GM21423 (cell line): ENCODE data around the gene THG1L.
A peak's percentile ranks its signal among the peaks of the same experiment; 100 is the strongest.
"Not testable (repeated sequence)": the region's sequence is repeated elsewhere in the genome, so short reads cannot be mapped to it uniquely, and the experiment has no call there.

ENCODE experiments used
- ATAC-seq: cut with Tn5 transposase; IDR thresholded peaks from one replicate; pipeline ENCODE4 v1.9.1; 2021; ENCODE audit warnings: mild to moderate bottlenecking, moderate library complexity; ENCODE audit not compliant: unreplicated experiment

The THG1L gene

DNA sequence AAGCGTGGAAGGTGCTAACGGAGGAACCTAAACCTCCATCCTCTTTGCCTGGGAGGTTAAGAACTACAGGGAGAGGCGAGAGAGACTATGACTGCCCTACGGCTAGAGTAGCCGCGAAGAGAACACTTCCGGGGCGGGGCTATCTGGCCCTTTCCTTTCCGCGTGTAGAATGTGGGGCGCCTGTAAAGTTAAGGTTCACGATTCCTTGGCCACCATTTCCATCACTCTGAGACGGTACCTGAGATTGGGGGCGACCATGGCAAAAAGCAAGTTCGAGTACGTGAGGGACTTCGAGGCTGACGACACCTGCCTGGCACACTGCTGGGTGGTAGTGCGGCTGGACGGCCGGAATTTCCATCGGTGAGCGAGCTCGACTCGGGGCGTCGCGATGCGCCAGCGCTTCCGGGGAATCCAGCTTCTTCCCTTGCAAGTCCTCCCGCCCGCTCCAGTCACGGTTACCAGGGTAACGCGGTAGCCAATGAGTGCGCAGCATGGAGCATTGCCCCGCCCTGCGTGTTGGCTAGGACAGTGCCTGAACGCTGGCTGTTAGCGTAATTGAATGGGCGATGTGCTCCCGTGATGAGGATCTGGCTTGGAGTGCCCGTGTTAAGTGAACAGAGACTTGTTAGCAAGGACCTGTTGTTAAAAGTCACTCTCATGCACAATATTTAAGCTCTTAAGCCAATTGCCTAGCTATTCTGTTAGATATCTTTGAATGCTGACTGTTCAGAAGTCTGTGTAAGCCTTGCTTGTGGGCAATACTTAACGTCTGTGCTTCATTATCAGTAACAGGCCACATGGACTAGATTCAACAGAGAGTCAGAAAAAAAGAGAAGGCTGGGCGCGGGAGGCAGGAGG, at the start of gene THG1L:
TSS of gene THG1L (plus strand) at position 149 of the 858 bp plus-strand sequence. CDS start at position 170, 21 bp downstream.
- ATAC-seq: peak; percentile 95

DNA sequence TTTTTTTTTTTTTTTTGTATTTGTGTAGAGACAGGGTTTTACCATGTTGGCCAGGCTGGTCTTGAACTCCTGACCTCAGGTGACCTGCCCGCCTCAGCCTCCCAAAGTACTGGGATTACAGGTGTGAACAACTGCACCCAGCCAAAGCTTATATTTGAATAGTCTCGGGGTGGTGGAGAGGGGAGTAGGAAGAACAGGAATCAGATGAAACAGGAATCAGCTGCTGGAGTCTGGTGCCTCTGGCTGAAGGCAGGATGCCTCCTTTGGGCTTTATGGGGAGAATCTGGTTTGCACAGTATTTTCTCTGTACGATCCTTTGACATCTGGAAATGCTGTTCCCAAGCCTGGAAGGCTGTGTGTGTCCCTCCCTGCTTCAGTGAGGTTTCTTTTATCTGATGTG, 49.0 kb upstream of the THG1L start:
- ATAC-seq: no peak

DNA sequence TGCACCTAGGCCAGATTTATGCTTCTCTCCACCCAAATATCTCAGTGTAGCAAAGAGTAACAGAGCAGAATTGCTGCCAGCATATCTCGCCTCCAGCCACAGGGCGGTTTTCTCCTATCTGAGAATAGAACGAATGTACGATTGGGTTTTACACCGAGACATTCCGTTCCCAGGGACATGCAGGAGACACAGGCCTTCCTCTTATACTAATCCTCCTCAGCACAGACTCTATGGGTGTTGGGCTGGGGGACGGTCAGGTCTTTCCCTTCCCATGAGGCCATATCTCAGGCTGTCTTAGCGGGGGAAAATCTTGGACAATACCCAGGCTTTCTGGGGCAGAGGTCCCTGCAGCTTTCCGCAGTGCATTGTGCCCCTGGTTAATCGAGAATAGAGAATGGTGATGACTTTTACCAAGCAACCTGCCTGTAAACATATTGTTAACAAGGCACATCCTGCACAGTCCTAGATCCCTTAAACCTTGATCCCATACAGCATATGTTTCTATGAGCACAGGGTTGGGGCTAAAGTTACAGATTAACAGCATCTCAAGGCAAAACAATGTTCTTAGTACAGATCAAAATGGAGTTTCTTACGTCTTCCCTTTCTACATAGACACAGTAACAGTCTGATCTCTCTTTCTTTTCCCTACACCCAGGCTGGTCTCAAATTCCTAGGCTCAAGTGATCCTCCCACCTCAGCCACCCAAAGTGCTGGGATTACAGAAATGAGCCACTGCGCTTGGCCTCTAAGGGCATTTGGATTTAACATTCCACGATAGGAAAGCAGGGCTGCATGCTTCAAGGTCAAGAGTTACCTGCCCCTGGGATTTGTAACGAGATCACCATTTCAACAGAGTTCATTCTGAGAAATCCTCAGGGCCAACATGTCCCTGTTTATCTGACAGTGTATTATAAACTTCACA, 44.7 kb upstream of the THG1L start:
- not testable (repeated sequence) for ATAC-seq

DNA sequence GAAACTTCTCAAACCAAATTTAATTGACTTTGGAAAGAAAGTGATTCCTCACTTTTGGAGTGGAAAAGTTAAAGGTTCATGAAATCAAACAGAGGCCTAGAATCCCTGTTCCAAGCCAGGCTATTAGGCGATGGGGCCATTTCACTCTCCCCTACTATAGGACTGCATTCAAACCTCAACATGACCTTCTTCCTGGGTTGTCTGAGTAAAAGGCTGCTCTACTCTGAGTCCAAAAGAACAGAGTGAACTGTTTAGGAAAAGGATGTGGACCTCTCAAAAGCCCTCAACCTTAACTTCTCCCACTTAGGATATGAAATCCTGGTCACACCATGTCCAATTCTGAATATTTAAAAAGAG, 44.0 kb upstream of the THG1L start:
- ATAC-seq: no peak

DNA sequence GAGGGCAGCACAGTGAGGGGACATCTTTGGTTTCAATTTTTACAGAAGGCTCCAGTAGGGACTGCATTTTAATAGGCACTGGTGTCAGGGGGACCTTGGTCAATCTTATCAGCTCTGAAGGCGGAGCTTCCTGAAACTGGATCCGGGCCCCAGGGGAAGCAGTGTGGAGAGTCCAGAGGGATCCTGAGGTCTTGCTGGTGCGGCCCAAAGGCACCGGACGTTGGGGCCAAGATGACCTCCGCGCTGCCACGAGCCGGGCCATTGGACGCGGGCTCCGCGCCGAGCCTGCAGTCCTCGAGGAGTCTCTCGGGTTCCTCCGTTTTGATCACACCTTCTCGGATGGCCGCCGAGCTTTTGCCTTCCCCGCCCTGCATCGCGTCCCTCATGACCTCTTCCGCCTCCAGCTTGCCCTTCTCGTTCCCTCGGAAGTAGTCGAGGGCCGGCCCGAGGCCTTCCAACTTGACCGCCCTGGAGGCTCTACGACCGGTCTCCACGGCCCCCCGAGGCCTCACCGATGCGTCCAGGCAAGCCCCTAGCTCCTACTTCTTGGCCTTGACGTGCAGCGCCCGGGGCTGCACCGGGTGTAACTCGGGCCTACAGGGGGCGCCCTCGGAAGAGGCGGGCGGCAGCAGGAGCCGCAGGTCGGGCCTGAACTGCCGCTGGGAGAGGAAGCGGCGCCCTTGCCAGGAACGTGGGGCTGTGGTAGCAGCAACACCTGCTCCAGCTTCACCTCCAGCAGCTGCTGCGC, 41.1 kb upstream of the THG1L start:
- no peak for ATAC-seq

DNA sequence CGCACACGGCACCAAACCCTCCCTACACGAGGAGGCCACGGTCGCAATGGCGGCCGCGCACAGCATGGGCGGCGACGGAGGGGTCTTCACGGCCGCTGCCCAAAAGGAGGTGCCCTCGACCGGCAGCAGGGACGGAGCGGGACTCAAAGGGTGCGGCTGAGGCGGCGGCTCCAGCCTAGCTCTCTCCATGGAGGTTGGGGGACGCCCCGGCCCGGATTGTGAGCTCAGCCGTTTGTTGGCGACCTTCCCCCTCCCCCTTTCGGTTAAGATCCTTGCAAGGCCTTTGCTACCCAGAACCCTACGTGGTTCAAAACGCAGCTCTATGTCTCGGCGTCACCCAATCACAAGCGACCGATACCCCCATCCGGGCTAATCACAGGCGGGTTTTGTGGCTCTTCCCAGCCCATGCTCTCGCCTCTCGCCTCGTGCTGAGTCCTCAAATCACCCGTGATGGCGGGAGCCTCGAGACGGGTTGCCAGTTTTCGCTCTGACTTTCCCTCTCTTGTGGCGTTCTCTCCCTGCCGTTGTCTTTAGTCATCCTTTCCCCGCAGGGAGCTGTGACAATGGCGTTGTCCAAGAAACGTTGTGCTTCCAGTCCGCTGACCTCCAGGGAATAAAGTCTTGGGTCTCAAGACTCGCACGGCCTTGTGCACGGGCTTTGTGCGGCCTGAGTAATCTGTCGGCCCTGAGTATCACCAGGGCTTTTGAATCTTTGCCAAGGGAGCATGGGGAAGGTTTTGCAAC, 40.4 kb upstream of the THG1L start:
- ATAC-seq: no peak

DNA sequence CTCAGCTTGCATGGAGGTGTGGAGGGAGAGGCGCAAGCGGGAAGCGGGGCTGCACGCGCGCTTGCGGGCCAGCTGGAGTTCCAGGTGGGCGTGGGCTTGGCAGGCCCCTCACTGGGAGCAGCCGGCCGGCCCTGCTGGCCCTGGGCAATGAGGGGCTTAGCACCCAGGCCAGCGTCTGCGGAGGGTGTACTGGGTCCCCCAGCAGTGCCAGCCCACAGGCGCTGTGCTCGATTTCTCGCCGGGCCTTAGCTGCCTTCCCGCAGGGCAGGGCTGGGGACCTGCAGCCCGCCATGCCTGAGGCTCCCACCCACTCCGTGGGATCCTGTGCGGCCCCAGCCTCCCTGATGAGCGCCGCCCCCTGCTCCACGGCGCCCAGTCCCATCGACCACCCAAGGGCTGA, 37.4 kb upstream of the THG1L start:
- not testable (repeated sequence) for ATAC-seq

DNA sequence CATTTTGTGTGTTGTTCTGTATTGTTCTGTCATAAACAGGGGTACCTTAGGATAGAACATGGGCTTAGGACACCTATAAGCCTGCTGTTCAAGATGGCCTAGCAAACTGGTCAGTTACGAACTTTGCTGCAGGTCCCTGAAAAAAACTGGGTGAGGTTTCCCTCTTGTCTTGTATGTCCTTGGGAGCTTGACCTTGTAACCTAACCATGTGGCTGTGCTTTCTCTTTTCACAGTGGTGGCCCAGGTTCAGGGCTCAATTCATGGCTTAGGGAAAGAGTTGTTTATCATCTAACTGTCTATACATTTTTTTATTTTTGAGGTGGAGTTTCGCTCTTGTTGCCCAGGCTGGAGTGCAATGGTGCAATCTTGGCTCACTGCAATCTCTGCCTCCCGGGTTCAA, 35.1 kb upstream of the THG1L start:
- ATAC-seq: not testable (repeated sequence)

DNA sequence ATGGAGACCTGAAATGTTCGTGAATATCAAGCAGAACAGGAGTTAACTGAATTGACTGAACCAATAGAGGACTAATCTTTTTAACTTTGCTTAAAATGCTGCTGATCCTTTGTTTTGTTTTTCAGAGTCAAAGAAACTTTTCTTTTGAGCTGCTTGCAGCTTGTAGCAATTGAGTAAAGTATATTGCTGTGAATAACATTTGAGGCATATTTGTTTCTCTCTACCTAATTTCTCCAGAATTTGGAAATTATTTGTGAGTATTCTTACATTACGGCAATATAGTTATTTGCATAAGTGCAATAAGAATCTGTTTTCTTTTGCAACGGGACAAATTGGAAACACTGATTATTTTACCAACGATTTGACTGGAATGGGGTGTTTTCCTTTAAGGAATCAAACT, 32.5 kb upstream of the THG1L start:
- not testable (repeated sequence) for ATAC-seq

DNA sequence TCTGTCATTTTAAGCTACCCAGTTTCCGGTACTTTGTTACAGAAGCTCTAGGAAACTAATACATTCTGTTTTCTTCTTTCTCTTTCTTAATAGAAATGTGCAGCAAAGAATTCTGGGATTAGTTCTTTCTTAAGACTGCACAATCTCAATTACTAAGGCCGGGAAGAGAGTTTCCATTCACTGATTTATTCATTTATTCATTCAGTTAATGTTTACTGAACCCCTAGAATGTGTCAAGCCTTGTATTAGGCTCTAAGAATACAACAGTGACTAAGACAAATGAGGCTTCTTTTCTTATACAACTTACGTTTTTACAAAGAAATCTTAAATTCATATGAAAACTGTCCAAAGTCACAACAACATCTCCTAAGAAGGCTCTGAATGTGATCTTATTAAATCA, 27.5 kb upstream of the THG1L start:
- no peak for ATAC-seq

DNA sequence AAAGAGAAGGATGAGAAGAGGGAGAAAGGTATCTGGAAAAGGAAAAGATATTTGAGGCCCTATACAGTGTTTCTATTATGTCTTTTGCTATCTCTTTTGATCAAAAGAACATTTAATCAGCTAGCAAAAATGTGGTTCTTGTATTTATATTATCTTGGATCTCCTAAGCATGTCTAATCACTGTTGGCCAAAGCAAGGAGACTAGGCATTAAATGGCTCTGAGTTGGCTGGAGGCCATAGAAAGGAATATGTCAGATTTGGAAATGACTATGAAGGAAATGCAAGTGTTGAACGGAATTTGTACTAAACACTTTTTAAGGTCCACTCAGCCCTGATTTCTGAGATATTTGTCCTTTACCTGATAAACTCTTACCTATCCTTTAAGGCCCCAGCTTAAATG, 22.4 kb upstream of the THG1L start:
- ATAC-seq: no peak

DNA sequence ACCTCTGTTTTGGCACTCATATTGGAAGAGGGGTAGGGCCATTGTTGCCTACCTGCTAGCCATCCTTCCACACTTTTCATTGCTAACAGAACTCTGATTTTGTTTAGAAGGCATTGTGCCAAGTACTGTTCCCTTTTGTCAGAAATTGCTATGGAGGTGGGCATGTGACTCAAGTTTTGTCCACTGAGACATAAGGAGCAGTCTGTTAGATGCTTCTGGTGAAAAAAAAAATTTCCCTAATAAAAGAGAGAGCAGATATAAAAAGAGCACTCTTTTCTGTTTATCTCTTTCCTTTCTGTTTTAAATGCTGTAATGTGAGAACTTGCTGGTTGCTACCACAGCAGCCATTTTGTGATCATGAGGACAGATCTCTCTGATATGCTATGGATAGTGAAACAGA, 21.9 kb upstream of the THG1L start:
- no peak for ATAC-seq

DNA sequence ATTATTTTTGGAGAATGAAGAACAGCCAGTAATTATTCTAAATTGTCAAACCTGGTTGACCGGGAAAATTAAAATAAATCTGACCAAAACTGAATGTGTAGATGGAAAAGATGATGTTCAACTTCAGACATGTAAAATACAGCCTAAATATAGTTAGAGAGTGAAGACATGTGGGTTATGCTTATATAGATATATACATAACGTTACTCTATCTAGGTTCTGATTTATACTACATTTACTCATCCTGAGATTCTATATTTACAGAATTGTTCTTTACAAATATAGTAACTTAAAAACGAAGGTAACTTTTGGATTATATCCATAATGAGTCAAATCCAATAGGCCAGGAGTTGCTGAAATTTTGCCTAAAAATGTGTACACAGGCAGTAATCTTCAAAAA, 20.8 kb upstream of the THG1L start:
- no peak for ATAC-seq

DNA sequence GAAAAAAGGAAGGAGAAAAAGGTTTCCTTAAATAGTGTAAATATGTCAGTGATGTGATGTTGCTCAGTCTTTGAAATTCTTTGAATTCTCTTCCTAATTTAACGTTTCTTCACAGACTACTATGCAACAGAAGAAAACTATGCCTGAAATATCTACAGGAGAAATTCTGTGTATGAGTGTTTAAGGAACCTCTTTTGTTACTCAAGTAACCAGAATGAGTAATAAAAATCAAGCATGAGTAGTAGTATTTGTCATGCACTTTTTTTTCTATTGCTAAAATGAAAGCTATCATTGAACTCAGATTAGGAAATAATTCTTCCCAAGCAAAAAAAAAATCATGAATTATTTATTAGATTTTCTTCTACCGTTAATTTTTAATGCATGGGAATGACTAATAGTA, 20.3 kb upstream of the THG1L start:
- ATAC-seq: no peak

DNA sequence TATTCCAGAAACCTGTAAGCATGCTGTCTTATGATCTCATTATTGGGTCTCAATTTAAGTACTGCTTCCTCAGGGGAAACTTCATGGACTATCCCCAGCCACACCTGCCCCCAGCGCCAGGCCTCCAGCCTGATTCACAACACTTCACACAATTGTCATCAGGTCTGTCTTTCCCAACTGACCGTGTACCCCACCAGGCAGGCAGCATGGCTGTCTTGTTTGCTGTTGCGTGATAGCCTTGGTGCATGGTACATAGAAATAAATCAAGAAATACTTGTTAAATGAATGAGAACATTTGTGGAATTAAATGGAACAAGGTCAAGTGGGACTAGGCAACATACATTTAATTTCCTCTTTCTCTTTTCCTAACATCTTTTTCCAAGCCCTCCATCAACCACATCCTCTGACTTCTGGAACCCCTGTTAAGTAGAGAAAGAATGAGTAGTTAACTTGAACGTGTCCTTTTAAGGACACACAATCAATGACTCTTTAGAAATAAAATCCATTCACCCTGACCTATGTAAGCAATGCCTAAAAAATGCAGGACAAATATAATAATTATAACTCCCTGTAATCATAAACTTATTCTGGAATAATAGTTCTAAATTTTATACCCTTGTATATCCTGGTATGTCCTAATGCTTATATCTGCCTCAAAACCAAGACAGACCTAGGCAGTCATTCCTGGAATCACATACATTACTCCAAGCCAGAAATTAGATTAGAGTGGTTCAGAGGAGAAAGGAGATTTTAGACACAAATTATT, 17.2 kb upstream of the THG1L start:
- no peak for ATAC-seq

DNA sequence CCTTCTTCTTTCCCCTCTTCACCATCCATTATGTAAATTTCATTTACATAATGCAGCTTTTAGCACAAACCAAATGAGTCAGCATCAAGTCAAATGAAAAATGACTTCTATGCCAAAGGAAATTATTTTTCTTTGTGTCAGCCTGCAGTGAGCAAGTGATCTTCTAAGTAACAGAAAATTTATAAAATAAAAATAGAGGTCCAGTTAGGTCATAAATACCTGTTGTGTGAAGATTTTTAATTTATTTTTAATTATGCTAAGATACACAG, 16.7 kb upstream of the THG1L start:
- no peak for ATAC-seq

DNA sequence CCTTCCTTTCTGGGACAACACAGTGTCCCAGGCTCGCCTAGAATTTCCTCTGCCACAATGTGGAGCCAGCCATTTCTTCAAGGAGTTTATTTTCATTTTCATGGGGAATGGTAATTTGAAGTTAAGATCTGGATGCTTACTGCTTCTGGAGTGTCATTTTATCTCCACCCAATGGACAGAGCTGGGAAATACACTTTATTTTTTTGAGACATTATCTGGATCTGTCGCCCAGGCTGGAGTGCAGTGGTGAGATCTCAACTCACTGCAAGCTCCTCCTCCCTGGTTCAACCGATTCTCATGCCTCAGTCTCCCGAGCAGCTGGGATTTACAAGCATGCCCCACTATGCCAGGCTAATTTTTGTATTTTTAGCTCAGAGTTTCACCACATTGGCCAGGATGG, 12.7 kb upstream of the THG1L start:
- no peak for ATAC-seq

DNA sequence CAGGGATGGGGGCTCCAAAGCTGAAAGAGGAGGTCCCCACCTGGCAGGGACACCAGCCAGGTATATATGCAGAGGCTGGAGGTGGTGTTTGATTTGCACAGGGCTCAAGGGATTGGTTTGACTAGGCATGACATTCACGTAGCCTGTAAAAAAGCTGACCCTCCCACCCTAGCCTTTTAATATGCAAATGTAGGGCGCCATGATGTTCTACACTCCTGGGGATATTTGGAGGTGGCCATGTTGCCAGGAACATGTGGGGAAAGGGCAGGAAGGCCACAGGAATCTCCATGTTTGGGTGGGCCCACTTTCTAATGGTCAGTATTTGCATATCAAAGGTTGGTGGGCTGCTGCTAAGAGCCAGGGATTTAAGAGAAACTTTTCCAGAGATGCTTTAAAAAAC, 12.0 kb upstream of the THG1L start:
- ATAC-seq: no peak

DNA sequence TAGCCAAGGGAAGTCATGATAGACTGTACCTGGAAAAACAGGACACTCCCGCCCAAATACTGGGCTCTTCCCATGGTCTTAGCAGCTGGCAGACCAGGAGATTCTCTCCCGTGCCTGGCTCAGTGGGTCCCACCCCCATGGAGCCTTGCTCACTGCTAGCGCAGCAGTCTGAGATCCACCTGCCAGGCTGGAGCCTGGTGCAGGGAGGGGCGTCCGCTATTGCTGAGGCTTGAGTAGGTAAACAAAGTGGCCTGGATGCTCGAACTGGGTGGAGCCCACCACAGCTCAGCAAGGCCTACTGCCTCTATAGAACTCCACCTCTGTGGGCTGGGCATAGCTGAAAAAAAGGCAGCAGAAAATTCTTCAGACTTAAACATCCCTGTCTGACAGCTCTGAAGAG, 10.1 kb upstream of the THG1L start:
- no peak for ATAC-seq

DNA sequence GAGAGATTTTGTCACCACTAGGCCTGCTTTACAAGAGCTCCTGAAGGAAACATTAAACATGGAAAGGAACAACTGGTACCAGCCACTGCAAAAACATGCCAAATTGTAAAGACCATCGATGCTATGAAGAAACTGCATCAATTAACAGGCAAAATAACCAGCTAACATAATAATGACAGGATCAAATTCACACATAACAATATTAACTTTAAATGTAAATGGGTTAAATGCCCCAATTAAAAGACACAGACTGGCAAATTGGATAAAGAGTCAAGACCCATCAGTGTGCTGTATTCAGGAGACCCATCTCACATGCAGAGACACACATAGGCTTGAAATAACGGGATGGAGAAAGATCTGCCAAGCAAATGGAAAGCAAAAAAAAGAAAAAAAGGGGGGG, 8.3 kb upstream of the THG1L start:
- not testable (repeated sequence) for ATAC-seq
